ENCODE results near the gene PTPRM. TPM values are rescaled to one million over a fixed set of nuclear protein-coding genes. Genes with fewer than 3 reads are reported as not detected.

PTPRM gene
- total RNA-seq, 4 donors from 2014 or later, result 22.5 to 92.5 (median 39.2) TPM

DNA sequence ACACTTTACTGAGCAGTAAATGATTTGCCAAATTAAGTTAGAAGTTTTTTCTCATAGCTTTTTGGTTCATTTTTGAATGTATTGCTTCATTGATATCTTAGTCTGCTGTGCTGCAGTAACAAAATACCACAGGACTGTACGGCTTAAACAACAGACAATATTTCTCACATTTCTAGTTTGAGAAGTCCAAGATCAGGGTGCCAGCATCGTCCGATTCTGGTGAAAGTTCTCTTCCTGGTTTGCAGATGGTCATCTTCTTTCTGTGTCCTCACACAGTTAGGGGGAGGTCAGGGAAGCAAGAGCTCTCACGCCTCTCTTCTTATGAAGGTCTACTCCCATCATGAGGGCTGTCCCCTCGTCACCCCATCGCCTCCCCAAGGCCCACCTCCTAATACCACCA is 325.4 kb downstream of the PTPRM start:
- intact Hi-C loops (cut with DNase I; ENCODE audit: low total_unique reads) (no loop called here), in situ Hi-C loops (cut with MboI; ENCODE audit: low pct_ligation_motif_present in 1 of 4, low pct_unique_long_range_greater_than_20kb in 1 of 4, low sequenced_read_pairs in 3 of 4) (no loop called here)
- WGBS, 2 donors (ENCODE audit: low coverage in 1 of 2), result 75 to 87% methylated on average over 3 to 6 of the region's 6 CpGs
- Histone ChIP-seq H3K36me3 (no peaks in the 10 kb centered on the region), H3K27ac (no peak overlapping the region), H3K4me1 (no peaks in the 10 kb centered on the region), H3K4me3 (no peak overlapping the region), H3K27me3 (no peaks in the 10 kb centered on the region), H3K9me3 (no peaks in the 10 kb centered on the region)
- DNase-seq, result no peak
- TF ChIP-seq POLR2AphosphoS5 (IDR thresholded peaks at IDR 0.05) (no peak), EP300 (IDR thresholded peaks at IDR 0.05; ENCODE audit: low read depth) (no peak), POLR2A (IDR thresholded peaks at IDR 0.05) (no peak)
- TF ChIP-seq, protein P1, sequence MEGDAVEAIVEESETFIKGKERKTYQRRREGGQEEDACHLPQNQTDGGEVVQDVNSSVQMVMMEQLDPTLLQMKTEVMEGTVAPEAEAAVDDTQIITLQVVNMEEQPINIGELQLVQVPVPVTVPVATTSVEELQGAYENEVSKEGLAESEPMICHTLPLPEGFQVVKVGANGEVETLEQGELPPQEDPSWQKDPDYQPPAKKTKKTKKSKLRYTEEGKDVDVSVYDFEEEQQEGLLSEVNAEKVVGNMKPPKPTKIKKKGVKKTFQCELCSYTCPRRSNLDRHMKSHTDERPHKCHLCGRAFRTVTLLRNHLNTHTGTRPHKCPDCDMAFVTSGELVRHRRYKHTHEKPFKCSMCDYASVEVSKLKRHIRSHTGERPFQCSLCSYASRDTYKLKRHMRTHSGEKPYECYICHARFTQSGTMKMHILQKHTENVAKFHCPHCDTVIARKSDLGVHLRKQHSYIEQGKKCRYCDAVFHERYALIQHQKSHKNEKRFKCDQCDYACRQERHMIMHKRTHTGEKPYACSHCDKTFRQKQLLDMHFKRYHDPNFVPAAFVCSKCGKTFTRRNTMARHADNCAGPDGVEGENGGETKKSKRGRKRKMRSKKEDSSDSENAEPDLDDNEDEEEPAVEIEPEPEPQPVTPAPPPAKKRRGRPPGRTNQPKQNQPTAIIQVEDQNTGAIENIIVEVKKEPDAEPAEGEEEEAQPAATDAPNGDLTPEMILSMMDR (IDR thresholded peaks at IDR 0.05), result no peak

DNA sequence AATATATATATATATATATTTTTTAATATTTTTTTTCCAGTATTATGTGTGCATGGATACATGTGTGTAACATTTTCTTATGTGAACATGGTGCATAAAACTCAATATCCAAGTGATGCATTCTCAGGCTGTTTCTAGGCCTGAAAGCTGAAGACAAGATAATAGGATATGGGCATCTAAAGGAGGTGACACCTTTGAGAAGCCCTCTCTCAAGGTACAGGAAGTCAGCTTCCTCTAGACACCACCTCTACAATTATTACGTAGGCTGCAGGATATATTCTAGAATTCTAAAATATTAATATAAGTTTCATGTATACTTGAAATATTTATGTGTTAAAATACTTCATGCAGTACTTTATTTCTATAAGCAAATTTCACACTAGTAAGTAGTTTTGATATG is 327.5 kb downstream of the PTPRM start:
- no peak overlapping the region for H3K4me3 ChIP-seq
- intact Hi-C loops (cut with DNase I; ENCODE audit: low total_unique reads), result no loop called here
- no peak for TF ChIP-seq EP300 (IDR thresholded peaks at IDR 0.05; ENCODE audit: low read depth)
- TF ChIP-seq POLR2AphosphoS5 (IDR thresholded peaks at IDR 0.05), result no peak
- no peak for TF ChIP-seq POLR2A (IDR thresholded peaks at IDR 0.05)
- TF ChIP-seq, protein P1 (IDR thresholded peaks at IDR 0.05), result no peak
- H3K27me3 ChIP-seq, result no peaks in the 10 kb centered on the region
- no peaks in the 10 kb centered on the region for H3K4me1 ChIP-seq
- DNase-seq, result no peak
- in situ Hi-C loops (cut with MboI; ENCODE audit: low pct_ligation_motif_present in 1 of 4, low pct_unique_long_range_greater_than_20kb in 1 of 4, low sequenced_read_pairs in 3 of 4), result no loop called here
- 96 to 100% methylated on average over 1 of the region's 1 CpG for WGBS, 2 donors (ENCODE audit: low coverage in 1 of 2)
- H3K27ac ChIP-seq, result no peak overlapping the region
- H3K36me3 ChIP-seq, result no peaks in the 10 kb centered on the region
- no peaks in the 10 kb centered on the region for H3K9me3 ChIP-seq

DNA sequence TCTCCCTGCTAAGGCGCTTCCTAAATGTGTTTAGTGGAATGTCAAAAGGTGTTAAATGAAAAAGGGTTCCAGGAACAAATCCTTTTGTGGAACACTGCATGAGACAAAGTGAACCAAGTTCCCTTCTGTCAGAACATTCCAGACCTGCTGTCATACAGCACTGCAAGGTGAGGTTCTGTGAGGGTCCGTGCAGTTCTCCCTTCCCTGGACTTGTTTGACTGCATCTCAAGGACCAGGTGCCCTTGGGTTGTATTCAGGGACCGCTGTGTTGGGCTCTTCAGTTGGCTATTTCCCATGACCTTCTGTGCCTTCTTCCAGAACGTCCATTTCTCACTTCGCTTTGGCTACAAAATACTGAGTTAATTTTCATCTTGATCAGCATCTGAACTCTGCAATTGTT is 328.2 kb downstream of the PTPRM start:
- 81 to 87% methylated on average over 5 of the region's 5 CpGs for WGBS, 2 donors (ENCODE audit: low coverage in 1 of 2)
- DNase-seq, result no peak
- TF ChIP-seq, protein P1 (IDR thresholded peaks at IDR 0.05), result no peak
- TF ChIP-seq POLR2AphosphoS5 (IDR thresholded peaks at IDR 0.05), result no peak
- no peak for TF ChIP-seq EP300 (IDR thresholded peaks at IDR 0.05; ENCODE audit: low read depth)
- TF ChIP-seq POLR2A (IDR thresholded peaks at IDR 0.05), result no peak
- Histone ChIP-seq H3K4me1 (no peaks in the 10 kb centered on the region), H3K27ac (no peak overlapping the region), H3K36me3 (no peaks in the 10 kb centered on the region), H3K4me3 (no peak overlapping the region), H3K9me3 (no peaks in the 10 kb centered on the region), H3K27me3 (no peaks in the 10 kb centered on the region)
- intact Hi-C loops (cut with DNase I; ENCODE audit: low total_unique reads) (no loop called here), in situ Hi-C loops (cut with MboI; ENCODE audit: low pct_ligation_motif_present in 1 of 4, low pct_unique_long_range_greater_than_20kb in 1 of 4, low sequenced_read_pairs in 3 of 4) (no loop called here)

DNA sequence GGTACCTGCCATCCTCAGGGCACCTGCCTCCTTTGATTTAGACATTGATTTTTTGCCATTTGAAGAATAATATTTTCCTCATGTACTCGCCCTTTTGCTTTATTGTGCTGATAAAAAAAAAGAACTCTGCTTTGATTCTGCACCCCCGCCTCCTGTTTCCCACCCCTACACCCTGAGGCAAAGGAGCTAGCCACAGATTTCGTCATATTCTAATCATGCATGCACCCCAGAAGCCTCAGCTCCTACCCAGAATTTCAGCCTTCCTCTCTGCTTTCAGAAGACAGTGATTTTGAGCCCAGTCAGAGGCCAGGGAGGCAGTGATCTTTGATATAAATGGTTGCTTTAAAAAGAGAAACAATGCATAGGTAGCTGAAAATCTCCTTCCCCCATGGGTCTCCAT is 329.0 kb downstream of the PTPRM start:
- Histone ChIP-seq H3K4me1 (peaks cover 0 to 2% (median 0%) of the 10 kb centered on the region in 4 donors), H3K27me3 (no peaks in the 10 kb centered on the region), H3K27ac (no peak overlapping the region), H3K4me3 (no peak overlapping the region), H3K36me3 (no peaks in the 10 kb centered on the region), H3K9me3 (no peaks in the 10 kb centered on the region)
- 82% methylated on average over 3 of the region's 3 CpGs; no CpG with 5 or more reads in 1 of the 2 donors for WGBS, 2 donors (ENCODE audit: low coverage in 1 of 2)
- intact Hi-C loops (cut with DNase I; ENCODE audit: low total_unique reads), result no loop called here
- TF ChIP-seq, protein P1 (IDR thresholded peaks at IDR 0.05), result no peak
- TF ChIP-seq POLR2AphosphoS5 (IDR thresholded peaks at IDR 0.05), result no peak
- no peak for TF ChIP-seq POLR2A (IDR thresholded peaks at IDR 0.05)
- no peak for TF ChIP-seq EP300 (IDR thresholded peaks at IDR 0.05; ENCODE audit: low read depth)
- no peak for DNase-seq
- in situ Hi-C loops (cut with MboI; ENCODE audit: low pct_ligation_motif_present in 1 of 4, low pct_unique_long_range_greater_than_20kb in 1 of 4, low sequenced_read_pairs in 3 of 4), result no loop called here
